ENCODE data around the gene TAOK1. TPM values are rescaled to one million over a fixed set of nuclear protein-coding genes. Genes with fewer than 3 reads are reported as not detected.

Gene TAOK1
- total and polyA plus RNA-seq, 9 of the 15 experiments (the other 6 are each of a cell fraction or from before 2014, with no cell fraction given), result 3.2 to 33.1 (median 16.5) TPM

- TF ChIP-seq ZBTB11 (CRISPR knock-in tag; IDR thresholded peaks at IDR 0.05) (peak in 1 of 3 experiments; percentile 64; a peak in 2 of 6 replicates), ETV5 (CRISPR knock-in tag; IDR thresholded peaks at IDR 0.05; ENCODE audit: low read depth) (no peak), FOXA1 (IDR thresholded peaks at IDR 0.05; ENCODE audit: borderline replicate concordance) (no peak), POLR2H (tag; IDR thresholded peaks at IDR 0.05; ENCODE audit: low read depth) (no peak), ZFPM2 (CRISPR knock-in tag; IDR thresholded peaks at IDR 0.05) (no peak), PRPF4 (IDR thresholded peaks at IDR 0.05; ENCODE audit: insufficient read depth, low read depth, low read length, poor library complexity, severe bottlenecking) (no peak), JUN (IDR thresholded peaks at IDR 0.05; ENCODE audit: borderline replicate concordance, low read depth, low read length) (0 out of 2 replicates have a peak, but pooled peaks have one; percentile 25), JUN (CRISPR knock-in tag; IDR thresholded peaks at IDR 0.05; ENCODE audit: borderline replicate concordance) (no peak), ZKSCAN1 (IDR thresholded peaks at IDR 0.05; ENCODE audit: low read depth, low read length) (no peak), TCF3 (CRISPR knock-in tag; IDR thresholded peaks at IDR 0.05) (no peak), HNRNPK (IDR thresholded peaks at IDR 0.05; ENCODE audit: low read depth, low read length, poor library complexity, severe bottlenecking) (no peak), ZNF239 (CRISPR knock-in tag; IDR thresholded peaks at IDR 0.05) (no peak), CXXC5 (CRISPR knock-in tag; IDR thresholded peaks at IDR 0.05) (peak; percentile 58), CTBP1 (IDR thresholded peaks at IDR 0.05; ENCODE audit: borderline replicate concordance) (peak; percentile 70; the same call in 1 of the 2 replicates), HINFP (tag; conservative IDR thresholded peaks at IDR 0.05; ENCODE audit: low read depth) (no peak), PHF20 (IDR thresholded peaks at IDR 0.05; ENCODE audit: partially characterized antibody) (peak; percentile 73), MITF (IDR thresholded peaks at IDR 0.05) (no peak), E2F3 (CRISPR knock-in tag; IDR thresholded peaks at IDR 0.05) (0 out of 2 replicates have a peak, but pooled peaks have one; percentile 16), RBFOX2 (IDR thresholded peaks at IDR 0.05; ENCODE audit: low read depth, low read length) (peak; percentile 74)
These were observed 178.4 kb downstream of the TAOK1 start, which contains the start of gene TP53I13 (continued) for GRCh38 chr17:29568331-29569244.

Measured in K562 (cell line).